ENCODE data around the gene DMD.
"Not testable (repeated sequence)": the region's sequence is repeated elsewhere in the genome, so short reads cannot be mapped to it uniquely, and the experiment has no call there.

Gene DMD

DNA sequence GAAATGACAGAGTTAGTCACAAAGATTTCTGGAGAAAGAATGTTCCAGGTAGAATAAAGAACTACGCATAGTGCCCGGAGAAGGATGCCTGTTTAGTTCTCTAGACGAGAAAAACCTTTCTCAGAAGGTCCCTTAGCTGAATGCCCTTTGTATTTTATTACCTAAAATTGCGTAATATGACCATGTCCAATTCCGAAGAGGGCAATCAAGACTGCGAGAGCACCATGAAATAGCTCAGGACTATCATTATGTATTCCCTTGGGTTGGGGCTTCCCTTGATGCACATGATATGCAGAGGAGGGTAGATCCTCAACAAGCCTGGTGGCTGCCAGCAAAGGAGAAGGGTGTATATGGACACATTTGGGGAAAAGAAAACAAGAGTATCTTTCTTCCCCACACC is 1781.4 kb downstream of the DMD start:
- no peak overlapping the region for H3K4me3 Mint-ChIP-seq
- no peaks in the 10 kb centered on the region for H3K36me3 Mint-ChIP-seq (ENCODE audit: low read depth)
- H3K4me1 Mint-ChIP-seq (ENCODE audit: low read depth), result no peaks in the 10 kb centered on the region
- no peaks in the 10 kb centered on the region for H3K27me3 Mint-ChIP-seq
- H3K27ac Mint-ChIP-seq, result no peak overlapping the region
- H3K9me3 Mint-ChIP-seq, result no peaks in the 10 kb centered on the region

DNA sequence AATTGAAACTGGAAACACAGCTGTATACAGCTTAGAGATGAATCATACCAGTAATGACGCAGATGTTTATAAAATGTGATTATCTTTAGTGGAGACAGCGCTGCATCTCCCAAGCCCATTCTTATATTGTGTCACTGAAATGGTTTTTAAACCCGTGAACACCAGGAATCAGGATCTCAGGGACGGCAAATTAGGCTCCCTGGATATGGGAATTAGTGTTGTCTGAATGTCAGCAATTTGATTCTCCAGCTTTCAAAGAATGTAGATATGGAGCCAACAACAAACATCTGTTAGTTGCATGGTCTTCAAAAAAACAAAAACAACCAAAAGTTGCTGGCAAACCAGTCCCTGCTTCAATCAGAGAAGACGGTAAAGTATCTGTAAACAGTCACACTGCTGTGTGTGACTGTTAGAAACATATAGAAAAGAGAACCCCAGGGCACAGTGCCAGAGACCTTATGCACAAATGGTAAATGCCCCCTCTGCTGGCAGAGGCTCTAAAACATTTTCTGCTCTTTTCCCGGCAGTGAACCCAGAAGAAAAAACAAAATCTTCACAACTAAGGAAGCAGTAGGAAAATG is 1787.7 kb downstream of the DMD start:
- Mint-ChIP-seq H3K27ac (no peak overlapping the region), H3K4me3 (no peak overlapping the region), H3K27me3 (no peaks in the 10 kb centered on the region), H3K36me3 (ENCODE audit: low read depth) (no peaks in the 10 kb centered on the region), H3K9me3 (no peaks in the 10 kb centered on the region), H3K4me1 (ENCODE audit: low read depth) (no peaks in the 10 kb centered on the region)

DNA sequence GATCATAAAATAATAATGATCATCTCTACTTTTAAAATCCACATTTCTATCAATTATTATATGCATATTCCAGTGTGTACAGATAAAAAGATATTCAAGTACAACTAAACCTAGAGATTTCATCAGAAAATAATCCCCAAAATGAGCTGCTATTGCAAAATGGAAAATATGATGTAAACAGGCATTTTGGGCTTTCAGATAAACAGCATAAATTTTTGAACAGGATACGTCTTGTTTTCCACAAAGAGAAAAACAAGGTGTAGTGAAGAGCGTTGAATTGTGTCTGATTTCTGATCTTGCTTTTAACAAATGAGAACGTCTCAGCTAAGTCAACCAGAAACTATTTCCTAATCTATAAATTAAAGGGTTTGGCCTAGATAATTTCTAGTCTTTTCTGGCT is 1789.9 kb downstream of the DMD start:
- no peaks in the 10 kb centered on the region for H3K4me1 Mint-ChIP-seq (ENCODE audit: low read depth)
- H3K9me3 Mint-ChIP-seq, result no peaks in the 10 kb centered on the region
- no peak overlapping the region for H3K4me3 Mint-ChIP-seq
- no peak overlapping the region for H3K27ac Mint-ChIP-seq
- no peaks in the 10 kb centered on the region for H3K27me3 Mint-ChIP-seq
- H3K36me3 Mint-ChIP-seq (ENCODE audit: low read depth), result no peaks in the 10 kb centered on the region

DNA sequence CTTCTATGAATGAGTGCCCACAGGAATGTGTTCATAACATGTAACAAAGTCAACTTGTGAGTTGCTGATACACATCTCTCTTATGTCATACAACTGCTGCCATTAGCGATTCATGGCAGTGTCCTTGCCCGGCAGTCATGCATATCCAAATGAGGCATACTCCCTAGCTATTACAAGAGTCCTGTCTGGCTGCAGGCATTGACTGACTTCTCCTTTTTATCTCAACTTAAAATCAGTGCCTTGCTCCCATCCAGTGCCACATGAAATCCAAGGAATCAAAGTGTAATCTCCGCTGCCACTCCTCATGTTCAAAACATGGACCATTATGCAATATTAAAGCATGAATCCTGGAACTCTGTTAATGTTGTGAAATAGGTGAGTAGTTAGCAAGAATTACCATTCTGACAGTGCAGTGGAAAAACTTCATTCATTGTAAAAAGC is 1790.6 kb downstream of the DMD start:
- Mint-ChIP-seq H3K27me3 (no peaks in the 10 kb centered on the region), H3K36me3 (ENCODE audit: low read depth) (no peaks in the 10 kb centered on the region), H3K4me1 (ENCODE audit: low read depth) (no peaks in the 10 kb centered on the region), H3K27ac (no peak overlapping the region), H3K4me3 (no peak overlapping the region), H3K9me3 (no peaks in the 10 kb centered on the region)

DNA sequence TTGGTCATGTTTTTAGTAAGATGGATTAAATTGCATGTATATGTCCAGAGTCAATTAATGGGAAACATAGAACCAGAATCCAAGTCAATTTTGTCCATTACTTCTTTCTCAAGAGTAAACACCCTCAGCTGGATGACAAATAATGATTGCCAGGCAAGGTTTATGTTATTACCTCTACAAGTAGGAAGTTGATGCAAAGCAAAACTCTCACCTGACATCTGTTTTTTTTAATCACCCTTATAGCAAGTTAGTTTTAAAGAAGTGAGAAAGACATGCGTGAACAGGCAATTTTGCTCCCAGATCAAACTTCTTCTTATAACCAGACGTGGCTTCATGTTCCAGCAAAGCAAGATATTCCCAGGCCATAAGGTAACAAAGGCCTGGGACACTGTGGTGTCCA is 1791.0 kb downstream of the DMD start:
- Mint-ChIP-seq H3K4me1 (ENCODE audit: low read depth) (no peaks in the 10 kb centered on the region), H3K9me3 (no peaks in the 10 kb centered on the region), H3K27ac (no peak overlapping the region), H3K36me3 (ENCODE audit: low read depth) (no peaks in the 10 kb centered on the region), H3K4me3 (no peak overlapping the region), H3K27me3 (no peaks in the 10 kb centered on the region)

DNA sequence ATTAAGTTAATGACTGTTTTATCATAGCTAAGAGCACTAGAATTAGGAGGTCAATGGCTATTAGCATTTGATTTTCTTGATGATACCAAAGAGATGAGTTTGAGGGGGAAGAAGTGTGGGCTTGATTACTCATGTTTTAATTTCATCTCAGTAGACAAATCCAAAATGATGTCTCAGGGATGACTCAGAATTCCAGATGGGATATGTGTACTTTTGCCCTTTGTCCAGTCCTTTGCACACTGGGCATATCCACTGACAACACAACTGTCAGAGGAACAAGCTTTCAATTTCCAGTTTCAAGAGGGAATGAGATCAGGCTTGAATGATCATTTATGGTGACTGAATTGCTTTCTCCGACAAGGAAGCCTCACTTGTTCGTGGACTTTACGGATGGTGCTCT is 1814.2 kb downstream of the DMD start:
- no peaks in the 10 kb centered on the region for H3K4me1 Mint-ChIP-seq (ENCODE audit: low read depth)
- no peak overlapping the region for H3K27ac Mint-ChIP-seq
- H3K36me3 Mint-ChIP-seq (ENCODE audit: low read depth), result no peaks in the 10 kb centered on the region
- no peak overlapping the region for H3K4me3 Mint-ChIP-seq
- H3K27me3 Mint-ChIP-seq, result no peaks in the 10 kb centered on the region
- H3K9me3 Mint-ChIP-seq, result no peaks in the 10 kb centered on the region

DNA sequence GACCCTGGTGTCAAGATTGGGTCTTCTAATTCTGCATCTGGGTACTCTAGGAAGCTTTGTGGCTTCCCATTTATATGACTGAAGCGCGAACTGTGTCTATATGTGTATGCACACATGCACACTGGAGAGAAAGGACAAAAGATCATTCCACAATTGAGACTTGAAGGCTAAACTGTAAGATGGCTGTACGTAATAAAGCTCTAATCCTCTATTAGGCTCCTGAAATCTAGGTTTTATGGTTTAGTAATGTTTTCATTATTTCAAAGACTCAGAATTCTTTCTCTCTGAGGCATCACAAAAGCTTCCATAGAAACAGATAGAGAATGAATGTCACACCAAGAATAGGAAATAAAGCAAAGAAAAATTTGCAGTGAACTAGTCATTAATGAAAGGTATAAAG is 1818.8 kb downstream of the DMD start:
- Mint-ChIP-seq H3K27me3 (no peaks in the 10 kb centered on the region), H3K36me3 (ENCODE audit: low read depth) (no peaks in the 10 kb centered on the region), H3K4me1 (ENCODE audit: low read depth) (no peaks in the 10 kb centered on the region), H3K4me3 (no peak overlapping the region), H3K27ac (no peak overlapping the region), H3K9me3 (peaks cover 4% of the 10 kb centered on the region)

DNA sequence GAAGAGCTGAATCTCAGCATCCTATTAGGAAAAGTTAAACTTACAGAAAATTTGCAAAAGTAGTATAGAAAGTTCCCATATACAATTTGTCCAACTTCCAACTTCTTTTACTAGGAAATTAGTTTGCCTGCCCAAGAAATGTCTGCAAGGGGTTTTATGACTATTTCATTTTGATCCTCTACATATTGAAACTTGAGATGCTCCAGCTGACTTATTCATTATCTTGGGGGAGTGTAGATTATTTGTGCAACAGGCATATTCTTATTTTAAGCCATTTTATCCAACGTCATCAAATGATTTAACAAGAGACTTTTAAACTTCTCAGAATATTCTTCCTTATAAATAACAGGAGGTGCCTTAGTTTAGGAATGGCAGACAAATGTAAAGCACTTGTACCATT is 1822.4 kb downstream of the DMD start:
- Mint-ChIP-seq H3K27ac (no peak overlapping the region), H3K4me3 (no peak overlapping the region), H3K36me3 (ENCODE audit: low read depth) (no peaks in the 10 kb centered on the region)

DNA sequence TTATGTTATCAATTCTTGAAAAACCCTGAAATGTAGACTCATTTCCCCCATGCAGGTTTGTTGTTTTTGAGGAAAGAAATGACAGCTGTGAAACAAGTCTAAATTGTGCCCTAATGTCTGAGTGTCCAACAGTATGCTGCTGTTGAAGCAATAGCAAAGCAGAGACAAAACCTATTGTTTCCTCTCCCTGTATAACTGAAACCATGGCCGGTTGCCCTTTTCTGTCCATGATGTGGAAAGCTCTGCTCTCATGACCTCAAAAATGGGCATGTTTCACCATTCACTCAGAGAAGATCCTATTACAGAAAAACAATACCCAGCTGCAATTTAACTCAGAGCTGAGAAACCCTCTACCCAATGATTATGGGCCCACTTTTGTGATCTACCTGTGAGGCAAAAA is 1826.9 kb downstream of the DMD start:
- no peak overlapping the region for H3K27ac Mint-ChIP-seq
- H3K36me3 Mint-ChIP-seq (ENCODE audit: low read depth), result no peaks in the 10 kb centered on the region
- no peaks in the 10 kb centered on the region for H3K9me3 Mint-ChIP-seq
- no peaks in the 10 kb centered on the region for H3K4me1 Mint-ChIP-seq (ENCODE audit: low read depth)
- no peaks in the 10 kb centered on the region for H3K27me3 Mint-ChIP-seq
- H3K4me3 Mint-ChIP-seq, result no peak overlapping the region

More for the DNA sequence above, 1822.4 kb downstream of the DMD start:
- H3K4me1 Mint-ChIP-seq (ENCODE audit: low read depth), result no peaks in the 10 kb centered on the region
- H3K27me3 Mint-ChIP-seq, result no peaks in the 10 kb centered on the region
- peaks cover 4% of the 10 kb centered on the region for H3K9me3 Mint-ChIP-seq

DNA sequence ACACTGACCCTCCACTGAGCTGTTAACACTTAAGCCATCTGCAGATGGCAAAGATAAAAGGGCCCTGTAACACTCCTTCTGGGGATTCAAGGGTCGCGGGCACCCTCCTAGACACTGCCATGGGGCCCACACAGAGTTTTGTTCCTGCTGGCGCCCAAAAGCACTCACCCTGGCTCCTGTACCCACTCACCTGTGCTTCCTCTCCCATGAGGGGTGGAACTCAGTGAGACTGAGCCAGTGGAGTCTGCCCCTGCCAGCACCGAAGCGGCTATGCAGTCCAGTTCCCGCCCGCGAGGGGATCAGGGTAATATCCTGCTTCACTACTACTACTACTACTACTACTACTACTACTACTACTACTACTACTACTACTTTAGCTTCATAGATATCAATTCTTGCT is 1827.4 kb downstream of the DMD start:
- Mint-ChIP-seq H3K4me1 (ENCODE audit: low read depth) (no peaks in the 10 kb centered on the region), H3K9me3 (no peaks in the 10 kb centered on the region), H3K4me3 (no peak overlapping the region), H3K27me3 (no peaks in the 10 kb centered on the region), H3K27ac (no peak overlapping the region), H3K36me3 (ENCODE audit: low read depth) (no peaks in the 10 kb centered on the region)

DNA sequence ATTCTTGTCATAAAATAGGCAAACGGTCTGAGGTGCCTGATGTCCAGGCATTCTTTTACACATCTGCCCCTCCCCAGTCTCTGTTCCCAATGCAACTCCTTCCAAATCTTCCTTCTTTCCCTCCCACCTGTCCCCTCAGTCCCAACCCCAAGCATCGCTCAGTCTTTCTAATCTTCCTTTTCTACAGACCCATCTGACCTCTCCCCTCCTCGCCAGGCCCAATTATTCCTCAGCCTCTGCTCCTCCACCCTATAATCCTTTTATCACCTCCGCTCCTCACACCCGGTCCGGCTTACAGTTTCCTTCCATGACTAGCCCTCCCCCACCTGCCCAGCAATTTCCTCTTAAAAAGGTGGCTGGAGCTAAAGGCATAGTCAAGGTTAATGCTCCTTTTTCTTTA is 1832.4 kb downstream of the DMD start:
- H3K9me3 Mint-ChIP-seq; H3K4me3 Mint-ChIP-seq; H3K27me3 Mint-ChIP-seq; H3K4me1 Mint-ChIP-seq (ENCODE audit: low read depth); H3K36me3 Mint-ChIP-seq (ENCODE audit: low read depth); H3K27ac Mint-ChIP-seq: not testable (repeated sequence)

DNA sequence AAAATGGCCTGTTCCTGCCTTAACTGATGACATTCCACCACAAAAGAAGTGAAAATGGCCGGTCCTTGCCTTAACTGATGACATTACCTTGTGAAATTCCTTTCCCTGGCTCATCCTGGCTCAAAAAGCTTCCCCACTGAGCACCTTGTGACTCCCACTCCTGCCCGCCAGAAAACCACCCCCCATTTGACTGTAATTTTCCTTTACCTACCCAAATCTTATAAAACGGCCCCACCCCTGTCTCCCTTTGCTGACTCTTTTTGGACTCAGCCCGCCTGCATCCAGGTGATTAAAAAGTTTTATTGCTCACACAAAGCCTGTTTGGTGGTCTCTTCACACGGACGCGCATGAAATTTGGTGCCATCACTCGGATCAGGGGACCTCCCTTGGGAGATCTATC is 1833.5 kb downstream of the DMD start:
- H3K4me1 Mint-ChIP-seq (ENCODE audit: low read depth); H3K4me3 Mint-ChIP-seq; H3K36me3 Mint-ChIP-seq (ENCODE audit: low read depth); H3K27me3 Mint-ChIP-seq; H3K27ac Mint-ChIP-seq; H3K9me3 Mint-ChIP-seq: not testable (repeated sequence)

DNA sequence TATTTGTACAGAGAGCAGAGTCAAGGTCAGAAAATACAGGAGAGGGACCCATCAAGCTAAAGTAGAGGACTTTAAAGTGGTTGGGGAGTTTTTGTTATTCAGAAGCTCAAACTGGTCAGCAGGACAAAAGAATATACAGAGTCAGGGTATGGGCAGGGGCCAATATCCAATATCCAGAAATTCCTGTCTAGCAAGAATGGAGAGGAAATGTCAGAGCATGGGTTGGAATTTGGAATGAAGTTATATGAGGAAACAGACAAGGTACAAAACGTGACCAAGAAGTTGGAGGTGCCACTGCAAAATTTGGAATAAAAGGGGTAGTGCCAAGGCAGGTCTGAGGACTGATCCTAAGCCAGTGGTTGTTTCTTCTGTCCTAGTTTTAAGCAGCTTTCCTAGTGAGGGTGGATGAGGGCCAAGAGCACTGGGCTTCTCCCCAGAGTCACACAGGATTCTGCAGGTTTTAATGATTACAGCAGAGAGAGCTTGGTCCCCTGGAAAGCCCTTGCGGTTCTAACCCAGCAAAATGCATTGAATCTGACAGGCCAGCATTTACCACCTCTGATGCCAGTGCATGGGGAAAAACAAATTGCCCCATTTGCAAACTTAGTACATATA is 1834.8 kb downstream of the DMD start:
- Mint-ChIP-seq H3K27ac (no peak overlapping the region), H3K36me3 (ENCODE audit: low read depth) (no peaks in the 10 kb centered on the region), H3K4me1 (ENCODE audit: low read depth) (no peaks in the 10 kb centered on the region), H3K27me3 (no peaks in the 10 kb centered on the region), H3K4me3 (no peak overlapping the region), H3K9me3 (no peaks in the 10 kb centered on the region)

DNA sequence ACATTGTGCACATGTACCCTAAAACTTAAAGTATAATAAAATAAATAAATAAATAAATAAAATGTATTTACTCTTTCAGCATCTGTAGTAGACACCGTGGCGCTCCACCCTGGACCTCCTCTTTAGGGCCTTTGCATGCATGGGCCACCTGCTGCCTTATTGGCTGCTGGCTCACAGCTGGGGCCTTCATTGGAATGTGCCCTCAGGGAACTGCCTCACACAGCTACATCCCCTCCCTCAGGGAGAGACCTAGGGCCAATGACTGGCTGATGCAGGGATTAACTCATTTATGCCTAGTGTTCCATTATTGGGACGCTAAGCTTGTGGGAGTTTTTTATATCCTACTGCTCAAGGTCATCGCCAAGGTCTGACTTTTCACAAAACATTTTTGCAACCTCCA is 1836.6 kb downstream of the DMD start:
- no peaks in the 10 kb centered on the region for H3K27me3 Mint-ChIP-seq
- no peaks in the 10 kb centered on the region for H3K4me1 Mint-ChIP-seq (ENCODE audit: low read depth)
- no peak overlapping the region for H3K27ac Mint-ChIP-seq
- H3K9me3 Mint-ChIP-seq, result no peaks in the 10 kb centered on the region
- no peak overlapping the region for H3K4me3 Mint-ChIP-seq
- H3K36me3 Mint-ChIP-seq (ENCODE audit: low read depth), result no peaks in the 10 kb centered on the region

DNA sequence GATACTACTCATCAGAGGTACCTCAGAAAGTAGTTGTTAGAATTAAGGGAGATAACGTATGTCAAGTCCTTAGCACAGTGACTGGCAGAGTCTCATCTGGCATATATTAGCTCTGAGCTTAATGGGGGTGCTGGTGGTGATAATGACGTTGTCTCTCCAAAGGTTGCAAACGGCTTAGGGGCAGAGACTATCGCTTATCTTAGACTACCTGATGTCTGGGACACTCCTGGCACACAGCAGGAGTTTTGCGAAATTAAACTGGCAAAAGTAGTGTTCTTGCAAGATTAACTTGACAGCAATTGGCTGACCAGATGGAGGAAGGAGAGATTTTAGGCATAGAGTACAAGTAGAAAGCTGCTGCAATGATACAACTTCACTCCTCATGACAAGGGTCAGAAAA is 1839.4 kb downstream of the DMD start:
- no peaks in the 10 kb centered on the region for H3K27me3 Mint-ChIP-seq
- no peaks in the 10 kb centered on the region for H3K36me3 Mint-ChIP-seq (ENCODE audit: low read depth)
- H3K27ac Mint-ChIP-seq, result no peak overlapping the region
- no peaks in the 10 kb centered on the region for H3K4me1 Mint-ChIP-seq (ENCODE audit: low read depth)
- no peak overlapping the region for H3K4me3 Mint-ChIP-seq
- no peaks in the 10 kb centered on the region for H3K9me3 Mint-ChIP-seq

DNA sequence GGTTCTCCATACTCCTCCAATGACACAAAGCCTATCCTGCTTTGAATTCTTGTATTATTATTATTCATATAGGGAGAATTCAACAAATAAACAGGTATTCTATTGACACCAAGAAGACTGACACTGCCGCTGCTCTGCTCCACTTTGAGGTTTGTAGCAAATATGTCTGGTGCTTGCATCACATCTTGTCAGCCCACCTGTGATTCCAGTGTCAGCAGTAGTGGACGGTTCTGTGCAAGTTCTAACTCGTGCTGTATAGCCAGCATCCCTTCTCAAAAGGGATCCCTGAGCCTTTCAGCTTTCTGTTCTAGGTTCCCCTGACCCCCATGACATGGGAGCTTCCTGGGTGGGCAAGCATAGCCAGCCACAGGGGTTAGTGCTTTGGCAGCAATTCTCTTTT is 1843.5 kb downstream of the DMD start:
- no peak overlapping the region for H3K4me3 Mint-ChIP-seq
- no peaks in the 10 kb centered on the region for H3K9me3 Mint-ChIP-seq
- H3K27me3 Mint-ChIP-seq, result no peaks in the 10 kb centered on the region

More for the DNA sequence above, 1843.5 kb downstream of the DMD start:
- H3K36me3 Mint-ChIP-seq (ENCODE audit: low read depth), result no peaks in the 10 kb centered on the region
- no peak overlapping the region for H3K27ac Mint-ChIP-seq
- no peaks in the 10 kb centered on the region for H3K4me1 Mint-ChIP-seq (ENCODE audit: low read depth)
